Adrenal gland (tissue), 12 donors: Measurements from ENCODE around the gene OR5C1. TPM values are rescaled to one million over a fixed set of nuclear protein-coding genes. Genes with fewer than 3 reads are reported as not detected.

ENCODE experiments used
- DNase-seq, 7 donors: peaks; one replicate each; pipeline ENCODE4 v3.0.0-alpha.2; 2019 to 2020
- H3K27ac ChIP-seq, 5 donors: fragments of 200-600 bp; sonication (generic) in 4 of 5; 1 replicate in 3 of 5; 2 replicates in 2 of 5; pipeline versions ENCODE4 v1.5.1 to v1.8.0; 2016 to 2020; ENCODE audit warnings: mild to moderate bottlenecking in 1 of 5
- H3K27me3 ChIP-seq: fragments of 200-600 bp; 2 replicates; pipeline ENCODE4 v1.8.0; 2021
- H3K36me3 ChIP-seq, 2 donors: fragments of 200-600 bp; replicated peaks in 1 of 2; 1 replicate in 1 of 2; 2 replicates in 1 of 2; pipeline versions ENCODE4 v1.5.1 to v1.8.0; 2018 to 2022
- H3K4me1 ChIP-seq, 2 donors: fragments of 200-600 bp; replicated peaks in 1 of 2; 1 replicate in 1 of 2; 2 replicates in 1 of 2; pipeline versions ENCODE4 v1.5.1 to v1.8.0; 2018 to 2021
- H3K4me3 ChIP-seq, 4 donors: fragments of 200-600 bp; sonication (generic) in 3 of 4; one replicate each; pipeline ENCODE4 v1.5.1; 2016 to 2018
- H3K9me3 ChIP-seq, 3 donors: fragments of 200-600 bp; sonication (generic) in 1 of 3; replicated peaks in 1 of 3; 1 replicate in 2 of 3; 2 replicates in 1 of 3; pipeline versions ENCODE4 v1.5.1 to v1.8.0; 2016 to 2021
- CTCF ChIP-seq, 6 experiments: fragments of 450-650 bp in 4 of 6; fragments of 200-600 bp in 2 of 6; sonication (generic) in 1 of 6; IDR thresholded peaks; 1 replicate in 5 of 6; 2 replicates in 1 of 6; pipeline versions ENCODE4 v1.5.1 to v1.8.0; 2016 to 2021; ENCODE audit warnings: antibody characterized with exemption in 6 of 6, mild to moderate bottlenecking in 2 of 6, moderate library complexity in 1 of 6
- POLR2A ChIP-seq, 2 donors: fragments of 450-650 bp; IDR thresholded peaks; one replicate each; pipeline ENCODE4 v1.6.1; 2017; ENCODE audit warnings: antibody characterized with exemption in 2 of 2, mild to moderate bottlenecking in 2 of 2, moderate library complexity in 1 of 2
- WGBS, 4 donors: extraction: QIAGEN DNeasy Blood & Tissue Kit in 2 of 4; methylation state at CpG; one replicate each; pipeline versions ENCODE4 v1.1.5 to v1.1.7; 2013 to 2017; 5-methylcytosine and 5-hydroxymethylcytosine counted together
- intact Hi-C, 2 donors: fragments of 100-400 bp; cut with DNase I; formaldehyde crosslinking; loops; one replicate each; pipeline versions ENCODE4 v1.14.1 to v1.15.0; 2022 to 2023
- polyA plus RNA-seq, 3 donors: library from polyadenylated mRNA; stranded (reverse); fragments of 200-250 nt in 2 of 3; fragments of 350-450 nt in 1 of 3; fragmentation: Illumina TruSeq in 1 of 3; extraction: RNeasy Lipid Tissue Mini Kit (QIAGEN cat#74804) in 1 of 3; gene quantifications; one replicate each; pipeline ENCODE4 v1.2.3, GENCODE V29; 2013 to 2014
- total RNA-seq, 9 donors: library from RNA; depleted of rRNA in 4 of 9; stranded (reverse); fragments of >200 nt in 4 of 9; fragments of 120-200 nt in 1 of 9; fragmentation: NEBNext Ultra II Directional in 1 of 9; extraction: Animal tissue kit (Norgen Biotek cat#: 25700) in 1 of 9; gene quantifications; one replicate each; pipeline versions ENCODE4 v1.1.0 to v1.2.4, GENCODE V29; 2013 to 2023
- donor health status: healthy with polysubstance abuse.
- donor health status: Bipolar disorder and iron deficiency.
- donor health status: DM: yes; HTN: yes; CAD: no.
- donor health status: DM: no; HTN: no; CAD: no.
- donor health status: DM: no; HTN: no; CAD: no.
- donor health status: DM: yes; HTN: yes; CAD: no.

The OR5C1 gene
- total and polyA plus RNA-seq, 12 donors: not detected

- peak overlapping the region in 2 of 5 donors; percentile 15 to 45 for H3K27ac ChIP-seq
- TF ChIP-seq CTCF (IDR thresholded peaks at IDR 0.05) (no peak), POLR2A (IDR thresholded peaks at IDR 0.05) (no peak)
- peak in 6 of 7 donors; percentile 27 to 75 (median 42) for DNase-seq
- intact Hi-C loops: no loop called here
- no peak overlapping the region for H3K4me3 ChIP-seq
- H3K27me3 ChIP-seq: no peaks in the 10 kb centered on the region
- H3K4me1 ChIP-seq: peaks cover 5% of the 10 kb centered on the region in 2 donors
- WGBS, 4 donors: 62 to 79% (median 72%) methylated on average over 17 of the region's 17 CpGs
- H3K36me3 ChIP-seq: peaks cover 0 to 19% of the 10 kb centered on the region in 2 donors
- H3K9me3 ChIP-seq: no peaks in the 10 kb centered on the region
Measured at GRCh38 chr9:122816163-122816867, 27.6 kb downstream of the OR5C1 start.

- H3K4me3 ChIP-seq: no peak overlapping the region
- no peaks in the 10 kb centered on the region for H3K9me3 ChIP-seq
- no peak for TF ChIP-seq CTCF (IDR thresholded peaks at IDR 0.05)
- no peak for TF ChIP-seq POLR2A (IDR thresholded peaks at IDR 0.05)
- H3K36me3 ChIP-seq: peaks cover 0 to 34% of the 10 kb centered on the region in 2 donors
- peaks cover 6 to 15% of the 10 kb centered on the region in 2 donors for H3K4me1 ChIP-seq
- WGBS, 4 donors: 68 to 88% (median 76%) methylated on average over 3 of the region's 3 CpGs
- no peaks in the 10 kb centered on the region for H3K27me3 ChIP-seq
- H3K27ac ChIP-seq: peak overlapping the region in 1 of 5 donors; percentile 46
- intact Hi-C loops: no loop called here
- DNase-seq: no peak
Measured at GRCh38 chr9:122819326-122819725, 30.6 kb downstream of the OR5C1 start.

DNA sequence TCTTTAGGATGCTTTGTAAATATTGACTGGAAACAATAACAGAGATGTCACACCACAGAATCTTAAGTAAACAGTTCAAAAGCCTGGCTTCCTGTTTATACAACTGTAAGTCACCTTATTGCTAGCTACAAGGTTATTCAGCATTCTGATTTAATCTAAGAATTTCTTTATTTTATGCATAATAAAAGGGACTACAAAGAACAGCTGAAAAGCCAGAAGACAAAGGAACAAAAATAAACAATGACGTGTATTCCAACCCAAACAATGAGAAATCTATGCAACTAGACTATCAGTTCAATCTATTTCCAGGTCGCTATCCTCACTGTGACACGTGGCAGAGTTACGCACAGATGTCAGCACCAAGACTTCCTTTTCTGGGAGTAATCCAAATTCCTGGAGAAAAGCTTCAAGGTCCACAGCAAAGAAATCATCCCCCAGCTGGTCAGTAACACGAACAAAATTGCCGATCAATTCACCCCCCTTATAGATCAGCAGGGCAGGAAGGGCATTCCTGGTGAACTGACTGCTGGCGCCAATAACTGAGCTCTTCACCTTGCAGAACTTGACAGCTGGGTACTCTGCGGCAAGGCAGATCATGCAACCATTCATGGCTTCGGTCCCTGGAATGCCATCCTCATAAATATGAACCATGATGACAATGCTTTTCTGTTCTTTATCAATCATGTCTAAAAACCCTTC lies 31.2 kb downstream of the OR5C1 start:
- peak in 1 of 7 donors; percentile 16 for DNase-seq
- H3K36me3 ChIP-seq: peaks cover 0 to 39% of the 10 kb centered on the region in 2 donors
- H3K27me3 ChIP-seq: no peaks in the 10 kb centered on the region
- peaks cover 6 to 15% of the 10 kb centered on the region in 2 donors for H3K4me1 ChIP-seq
- WGBS, 4 donors: 71 to 77% (median 74%) methylated on average over 8 to 9 of the region's 9 CpGs
- no peaks in the 10 kb centered on the region for H3K9me3 ChIP-seq
- H3K27ac ChIP-seq: peak overlapping the region in 1 of 5 donors; percentile 46
- intact Hi-C loops: no loop called here
- no peak overlapping the region for H3K4me3 ChIP-seq
- no peak for TF ChIP-seq POLR2A (IDR thresholded peaks at IDR 0.05)
- TF ChIP-seq CTCF (IDR thresholded peaks at IDR 0.05): no peak

- H3K27me3 ChIP-seq: no peaks in the 10 kb centered on the region
- peaks cover 6 to 15% of the 10 kb centered on the region in 2 donors for H3K4me1 ChIP-seq
- peak in 1 of 7 donors; percentile 47 for DNase-seq
- 91 to 96% (median 94%) methylated on average over 11 of the region's 11 CpGs for WGBS, 4 donors
- peak overlapping the region in 1 of 5 donors; percentile 5 for H3K27ac ChIP-seq
- TF ChIP-seq CTCF (IDR thresholded peaks at IDR 0.05): no peak
- TF ChIP-seq POLR2A (IDR thresholded peaks at IDR 0.05): no peak
- H3K9me3 ChIP-seq: no peaks in the 10 kb centered on the region
- intact Hi-C loops: no loop called here
- H3K36me3 ChIP-seq: peaks cover 0 to 39% of the 10 kb centered on the region in 2 donors
- H3K4me3 ChIP-seq: no peak overlapping the region
Measured at GRCh38 chr9:122820490-122820845, 31.7 kb downstream of the OR5C1 start.
